MG63 (cell line): Measurements from ENCODE around the gene TSHZ2. TPM values are rescaled to one million over a fixed set of nuclear protein-coding genes. Genes with fewer than 3 reads are reported as not detected.
"Not testable (repeated sequence)": the region's sequence is repeated elsewhere in the genome, so short reads cannot be mapped to it uniquely, and the experiment has no call there.

Experiments used
- DNase-seq: peaks from one replicate; pipeline ENCODE4 v3.0.0-alpha.2; 2020
- H3K27me3 ChIP-seq: fragments of 250-450 bp; sonication (Bioruptor Pico); 2 replicates; pipeline ENCODE4 v1.5.1; 2020; ENCODE audit warnings: mild to moderate bottlenecking, moderate library complexity
- H3K36me3 ChIP-seq: fragments of 250-450 bp; sonication (Bioruptor Pico); 2 replicates; pipeline ENCODE4 v1.5.1; 2020; ENCODE audit warnings: mild to moderate bottlenecking, moderate library complexity
- H3K4me3 ChIP-seq: fragments of 250-450 bp; sonication (Bioruptor Pico); 2 replicates; pipeline ENCODE4 v1.5.1; 2020; ENCODE audit warnings: mild to moderate bottlenecking, moderate library complexity
- H3K9me3 ChIP-seq: fragments of 250-450 bp; sonication (Bioruptor Pico); 2 replicates; pipeline ENCODE4 v1.5.1; 2020; ENCODE audit warnings: mild to moderate bottlenecking, moderate library complexity
- total RNA-seq: library from RNA; depleted of rRNA; stranded (reverse); fragments of >200 nt; shearing (Covaris generic); gene quantifications from 2 replicates; pipeline ENCODE4 v1.2.3, GENCODE V29; 2014; ENCODE audit warnings: low replicate concordance

The TSHZ2 gene
- total RNA-seq, 1 experiment from 2014 or later, result not detected

DNA sequence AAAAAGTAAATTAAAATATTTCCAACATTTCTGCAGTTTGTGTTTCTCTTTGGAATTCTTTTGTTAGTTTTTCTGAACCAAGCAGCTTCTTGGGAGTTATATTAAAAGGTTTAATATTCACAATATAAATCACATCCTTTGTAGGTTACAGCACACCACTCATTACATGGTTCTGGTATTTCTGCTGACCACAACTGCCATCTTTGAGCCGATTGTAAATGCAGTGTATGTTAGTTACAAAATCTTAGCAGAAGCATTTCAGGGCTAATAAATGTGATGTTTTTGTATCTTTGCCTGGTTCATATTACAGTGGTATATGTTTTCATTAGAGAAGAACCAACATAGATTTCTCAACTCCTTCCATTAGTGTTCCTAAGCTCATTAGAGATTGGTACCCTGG lies 19.1 kb upstream of the TSHZ2 start:
- no peak overlapping the region for H3K4me3 ChIP-seq
- H3K36me3 ChIP-seq, result no peaks in the 10 kb centered on the region
- H3K9me3 ChIP-seq, result no peaks in the 10 kb centered on the region
- no peak for DNase-seq
- H3K27me3 ChIP-seq, result no peaks in the 10 kb centered on the region

DNA sequence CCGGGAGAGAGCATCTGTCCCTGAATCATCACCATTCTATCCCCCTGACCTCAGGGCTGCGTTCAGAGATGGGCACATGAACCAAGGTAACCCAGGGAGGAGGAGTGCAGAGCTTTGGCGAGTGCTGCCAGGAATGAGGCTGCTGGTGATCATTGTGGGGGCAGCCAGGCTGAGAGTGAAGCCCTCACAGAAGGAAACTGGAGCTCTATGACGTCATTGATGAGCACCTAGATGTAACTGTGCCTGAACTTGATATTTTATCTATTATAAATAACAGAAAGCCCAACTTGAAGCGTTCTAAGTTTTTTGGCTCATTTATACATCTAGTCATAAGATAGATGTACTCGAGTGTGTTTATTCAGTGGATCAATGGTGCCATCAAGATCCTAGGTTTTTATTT lies 17.3 kb upstream of the TSHZ2 start:
- no peaks in the 10 kb centered on the region for H3K36me3 ChIP-seq
- no peaks in the 10 kb centered on the region for H3K9me3 ChIP-seq
- no peaks in the 10 kb centered on the region for H3K27me3 ChIP-seq
- H3K4me3 ChIP-seq, result no peak overlapping the region
- DNase-seq, result no peak

DNA sequence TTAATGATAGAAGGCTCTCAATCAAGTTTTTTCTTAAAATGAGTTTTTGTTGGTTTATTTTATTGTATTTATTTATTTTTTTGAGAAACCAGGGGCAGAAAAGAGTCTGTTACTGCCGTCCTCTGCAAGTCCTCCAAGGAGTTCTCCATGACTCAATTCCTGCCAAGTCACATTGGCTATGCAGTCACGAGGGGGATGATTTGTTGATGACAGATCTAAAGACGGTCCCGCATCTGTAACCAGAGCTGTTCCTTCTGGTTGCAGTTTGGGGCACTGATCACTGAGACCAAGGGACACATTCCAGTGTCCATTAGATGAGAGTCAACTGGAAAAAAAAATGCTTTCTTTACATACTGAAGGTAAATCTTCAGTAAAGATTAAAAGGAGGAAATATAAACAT lies 13.9 kb upstream of the TSHZ2 start:
- Histone ChIP-seq H3K9me3 (no peaks in the 10 kb centered on the region), H3K27me3 (peaks cover 8% of the 10 kb centered on the region), H3K36me3 (no peaks in the 10 kb centered on the region), H3K4me3 (no peak overlapping the region)
- DNase-seq, result no peak

DNA sequence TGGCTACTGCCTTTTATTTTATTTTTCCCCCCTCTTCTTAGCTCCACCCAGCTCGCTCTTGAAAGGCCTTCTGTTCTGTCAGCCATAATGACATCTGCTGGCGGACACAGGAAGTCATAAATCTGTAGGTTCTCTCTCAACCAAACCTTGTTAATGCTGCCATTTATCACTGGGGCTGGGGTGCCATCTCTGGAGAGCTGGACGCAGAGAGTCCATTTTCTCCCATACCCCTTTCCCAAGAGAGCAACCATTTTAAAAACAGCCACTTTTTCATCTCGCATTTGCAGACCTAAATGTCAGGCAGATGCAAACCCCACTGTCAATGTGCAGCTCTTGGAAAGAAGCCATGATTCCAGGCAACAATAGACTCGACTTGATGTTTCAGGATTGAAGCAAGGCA lies 13.0 kb upstream of the TSHZ2 start:
- H3K36me3 ChIP-seq, result no peaks in the 10 kb centered on the region
- DNase-seq, result no peak
- H3K27me3 ChIP-seq, result peaks cover 14% of the 10 kb centered on the region
- H3K4me3 ChIP-seq, result no peak overlapping the region
- H3K9me3 ChIP-seq, result no peaks in the 10 kb centered on the region

DNA sequence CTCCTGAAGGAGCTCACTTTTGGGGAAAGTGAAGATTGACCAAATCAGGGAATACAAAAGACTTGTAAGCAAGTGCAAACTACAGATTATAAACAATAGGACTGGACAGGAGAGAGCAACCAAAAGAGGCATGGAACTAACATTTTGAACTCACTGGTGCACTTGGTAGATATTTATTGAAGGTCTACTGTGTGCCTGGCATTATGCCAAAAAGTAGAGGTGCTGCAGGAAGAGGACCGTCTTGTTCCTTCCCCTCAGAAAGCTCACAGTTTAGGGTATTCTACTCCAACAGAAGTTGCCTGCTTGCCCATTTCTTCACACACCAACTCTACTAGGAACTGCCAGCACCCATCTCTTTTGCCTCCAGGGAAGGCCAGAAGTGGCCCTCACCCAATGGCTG lies 10.0 kb upstream of the TSHZ2 start:
- Histone ChIP-seq H3K4me3 (no peak overlapping the region), H3K27me3 (peaks cover 17% of the 10 kb centered on the region), H3K9me3 (no peaks in the 10 kb centered on the region), H3K36me3 (no peaks in the 10 kb centered on the region)
- DNase-seq, result no peak

DNA sequence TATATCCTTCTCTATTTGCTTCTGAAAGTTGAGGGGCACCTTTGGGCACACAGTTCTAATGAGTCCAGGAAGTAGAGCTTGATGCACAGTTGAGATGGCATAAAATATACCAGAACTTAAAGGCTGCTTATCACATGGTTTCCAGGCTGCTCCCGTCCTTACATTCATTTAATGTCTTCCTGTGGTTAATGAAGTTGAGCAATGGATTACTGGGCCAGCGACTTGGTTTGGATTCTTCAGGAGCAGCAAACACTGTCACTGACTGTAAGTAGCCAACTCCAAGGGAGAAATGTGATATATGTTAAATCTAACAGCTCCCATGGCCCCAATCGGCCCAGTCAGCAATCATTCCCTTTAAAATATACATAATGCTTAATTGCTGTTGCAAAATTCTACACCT lies 9.0 kb upstream of the TSHZ2 start:
- H3K27me3 ChIP-seq, result peaks cover 17% of the 10 kb centered on the region
- H3K36me3 ChIP-seq, result no peaks in the 10 kb centered on the region
- DNase-seq, result no peak
- no peak overlapping the region for H3K4me3 ChIP-seq
- no peaks in the 10 kb centered on the region for H3K9me3 ChIP-seq

DNA sequence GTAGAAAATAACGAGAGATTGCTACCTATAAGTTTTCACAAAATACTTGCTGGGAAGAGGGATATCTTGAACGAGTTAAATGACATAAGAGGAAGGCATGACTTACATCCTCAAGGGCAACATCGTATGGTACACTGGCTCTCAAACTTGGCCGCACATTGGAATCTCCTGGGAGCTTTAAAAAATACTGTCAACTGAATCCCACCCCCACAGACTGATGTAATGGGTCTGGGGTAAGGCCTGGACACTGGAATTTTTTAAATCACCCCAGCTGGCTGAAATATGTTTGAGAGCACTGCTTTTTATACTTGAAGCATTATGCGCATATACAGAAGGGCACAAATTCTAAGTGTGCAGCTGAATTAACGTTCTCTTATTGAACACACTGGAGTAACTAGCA lies 8.0 kb upstream of the TSHZ2 start:
- no peak for DNase-seq
- Histone ChIP-seq H3K36me3 (no peaks in the 10 kb centered on the region), H3K27me3 (peaks cover 17% of the 10 kb centered on the region), H3K4me3 (no peak overlapping the region), H3K9me3 (no peaks in the 10 kb centered on the region)

DNA sequence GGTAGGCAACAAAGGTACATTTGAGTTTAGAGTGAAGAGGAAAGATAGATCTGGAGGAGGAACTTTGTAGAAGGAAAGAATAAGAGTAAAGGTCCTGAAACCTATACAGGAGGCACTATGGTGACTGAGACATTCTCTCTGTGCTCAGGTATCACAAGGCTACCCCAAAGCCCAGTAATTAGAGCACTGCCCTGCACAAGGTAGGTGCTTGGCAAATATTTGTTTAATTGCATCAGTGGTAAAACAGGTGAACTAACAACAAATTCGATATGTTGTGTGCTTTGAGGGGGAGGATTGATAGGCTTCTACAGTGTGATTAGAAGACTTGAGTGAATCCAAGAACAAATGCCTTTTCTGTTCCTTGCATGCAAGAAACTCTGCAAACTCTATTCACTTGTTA lies 6.8 kb upstream of the TSHZ2 start:
- no peaks in the 10 kb centered on the region for H3K36me3 ChIP-seq
- DNase-seq, result no peak
- no peak overlapping the region for H3K4me3 ChIP-seq
- peaks cover 19% of the 10 kb centered on the region for H3K27me3 ChIP-seq
- H3K9me3 ChIP-seq, result no peaks in the 10 kb centered on the region

DNA sequence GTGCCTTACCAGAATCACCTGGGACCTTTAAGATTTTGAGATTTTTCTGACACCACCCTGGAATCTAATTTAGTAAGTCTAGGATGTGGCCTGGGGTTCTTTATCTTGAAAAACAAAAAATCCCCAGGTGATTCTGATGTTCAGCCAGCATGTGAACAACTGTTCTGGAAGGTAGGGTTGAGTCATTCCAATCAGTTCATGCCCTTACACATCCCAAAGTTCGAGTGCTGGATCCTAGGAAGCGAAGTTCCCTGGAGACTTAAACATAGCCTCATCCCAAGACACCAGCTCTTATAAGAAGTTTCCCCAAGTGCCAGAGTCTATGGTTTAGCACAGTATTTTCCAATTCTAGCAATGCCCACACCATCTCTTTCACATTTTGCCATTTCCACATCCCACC lies 6.3 kb upstream of the TSHZ2 start:
- Histone ChIP-seq H3K36me3 (no peaks in the 10 kb centered on the region), H3K9me3 (no peaks in the 10 kb centered on the region), H3K27me3 (peaks cover 22% of the 10 kb centered on the region), H3K4me3 (no peak overlapping the region)
- DNase-seq, result no peak

DNA sequence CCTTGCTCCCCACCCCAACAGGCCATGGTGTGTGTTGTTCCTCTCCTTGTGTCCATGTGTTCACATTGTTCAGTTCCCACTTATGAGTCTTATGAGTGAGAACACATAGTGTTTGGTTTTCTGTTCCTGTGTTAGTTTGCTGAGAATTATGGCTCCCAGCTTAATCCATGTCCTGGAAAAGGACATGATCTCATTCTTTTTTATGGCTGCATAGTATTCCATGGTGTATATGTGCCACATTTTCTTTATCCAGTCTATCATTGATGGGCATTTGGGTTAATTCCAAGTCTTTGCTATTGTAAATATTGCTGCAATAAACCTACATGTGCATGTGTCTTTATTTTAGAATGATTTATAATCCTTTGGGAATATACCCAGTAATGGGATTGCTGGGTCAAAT lies 5.6 kb upstream of the TSHZ2 start:
- DNase-seq, H3K9me3 ChIP-seq, H3K4me3 ChIP-seq, H3K36me3 ChIP-seq: not testable (repeated sequence)
- peaks cover 25% of the 10 kb centered on the region for H3K27me3 ChIP-seq

DNA sequence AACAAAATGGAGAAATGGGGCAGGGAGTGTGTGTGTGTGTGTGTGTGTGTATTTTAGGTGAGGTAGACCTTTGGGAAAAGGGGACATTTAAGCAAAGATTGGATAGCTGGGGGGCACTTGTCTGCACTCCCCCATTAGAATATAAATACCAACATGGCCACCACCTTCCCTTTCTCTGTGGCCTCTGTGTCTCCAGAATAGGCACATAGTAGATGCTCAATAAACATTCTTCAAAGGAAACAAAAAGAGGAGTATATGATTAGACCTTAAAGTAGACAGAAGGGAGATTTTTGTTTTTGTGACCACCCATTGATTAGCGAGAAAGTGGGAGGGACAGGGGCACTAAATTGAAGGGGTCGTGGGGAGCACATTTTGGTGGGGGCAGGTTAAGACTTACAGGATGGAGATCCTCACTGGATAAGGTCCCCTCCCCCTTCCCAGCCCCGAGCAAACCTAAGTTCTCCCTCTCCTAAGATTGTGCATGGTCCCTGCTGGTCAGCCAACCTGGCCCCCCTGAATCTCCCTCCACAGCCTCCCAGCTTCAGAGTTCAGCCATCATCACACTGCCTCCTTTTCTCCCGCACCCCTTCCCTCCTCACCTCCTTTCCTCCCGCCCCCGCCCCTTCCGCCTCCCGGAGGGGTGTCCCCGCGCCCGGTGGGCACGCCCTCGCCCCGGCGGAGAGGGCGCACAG lies 514 bp upstream of the TSHZ2 start:
- H3K36me3 ChIP-seq, result no peaks in the 10 kb centered on the region
- DNase-seq, result no peak
- peaks cover 28% of the 10 kb centered on the region for H3K27me3 ChIP-seq
- peak overlapping the region; percentile 48; the same call in 1 of the 2 replicates for H3K4me3 ChIP-seq
- H3K9me3 ChIP-seq, result no peaks in the 10 kb centered on the region

DNA sequence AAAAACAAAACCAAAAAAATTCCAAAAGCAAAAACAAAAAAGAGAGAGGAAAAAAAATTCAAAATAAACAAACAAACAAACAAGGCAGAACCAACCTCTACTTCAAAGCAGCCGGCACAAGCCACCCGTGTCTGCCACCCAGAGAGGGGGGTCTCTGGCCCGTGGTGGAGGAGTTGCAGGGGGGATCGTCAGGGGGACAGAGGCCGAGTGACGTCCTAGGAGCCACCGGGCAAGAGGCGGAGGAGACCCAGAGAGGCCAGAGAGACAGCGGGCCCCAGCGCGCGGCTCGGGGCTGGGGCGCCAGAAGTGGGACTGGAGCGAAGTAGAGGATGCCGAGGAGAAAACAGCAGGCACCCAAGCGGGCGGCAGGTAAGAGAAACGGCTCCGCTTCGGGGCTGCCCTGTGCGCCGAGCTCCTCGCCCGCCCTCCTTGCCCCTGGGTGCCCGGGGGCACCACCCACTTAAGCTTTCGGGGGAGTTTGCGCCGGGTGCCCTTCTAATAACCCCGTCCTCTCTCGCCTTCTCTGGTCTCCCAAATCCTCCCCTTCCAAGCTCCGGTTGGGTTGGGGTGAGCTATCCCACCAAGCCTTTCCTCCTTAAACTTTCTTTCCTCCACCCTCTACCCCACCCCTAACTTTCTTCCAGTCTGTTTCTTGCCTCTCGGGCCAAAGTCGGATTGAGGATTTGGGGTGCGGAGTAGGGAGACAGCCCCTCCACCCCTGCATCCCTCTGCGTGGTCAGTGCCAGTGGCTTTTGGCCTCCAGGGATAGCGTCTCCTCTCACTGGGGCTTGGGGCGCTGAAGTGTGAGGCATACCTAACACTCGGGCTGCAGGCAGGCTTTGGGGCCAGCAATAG lies 1.0 kb downstream of the TSHZ2 start:
- H3K36me3 ChIP-seq, result no peaks in the 10 kb centered on the region
- DNase-seq, result no peak
- peaks cover 32% of the 10 kb centered on the region for H3K27me3 ChIP-seq
- H3K9me3 ChIP-seq, result no peaks in the 10 kb centered on the region
- H3K4me3 ChIP-seq, result no peak overlapping the region

DNA sequence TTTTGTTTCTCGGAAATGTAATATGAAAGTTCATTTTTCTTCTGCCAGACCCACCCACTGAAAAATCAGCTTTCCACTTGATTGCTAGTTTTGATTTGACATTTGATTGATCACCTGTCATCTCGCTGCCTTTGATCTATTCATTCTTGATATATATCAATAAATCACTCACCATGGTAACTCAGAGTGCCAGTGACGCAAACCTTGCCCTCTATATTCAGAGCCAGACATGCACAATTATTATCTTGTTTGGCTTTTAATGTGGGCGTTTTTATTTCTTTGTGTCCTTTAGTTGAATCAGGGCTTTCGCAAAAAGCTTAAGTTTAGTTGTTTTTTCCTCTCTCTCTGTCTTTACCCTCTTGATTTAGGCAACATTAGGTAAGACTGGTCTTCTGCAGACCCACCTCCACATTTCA lies 2.0 kb downstream of the TSHZ2 start:
- Histone ChIP-seq H3K27me3 (peaks cover 33% of the 10 kb centered on the region), H3K9me3 (no peaks in the 10 kb centered on the region), H3K4me3 (no peak overlapping the region), H3K36me3 (no peaks in the 10 kb centered on the region)
- no peak for DNase-seq

DNA sequence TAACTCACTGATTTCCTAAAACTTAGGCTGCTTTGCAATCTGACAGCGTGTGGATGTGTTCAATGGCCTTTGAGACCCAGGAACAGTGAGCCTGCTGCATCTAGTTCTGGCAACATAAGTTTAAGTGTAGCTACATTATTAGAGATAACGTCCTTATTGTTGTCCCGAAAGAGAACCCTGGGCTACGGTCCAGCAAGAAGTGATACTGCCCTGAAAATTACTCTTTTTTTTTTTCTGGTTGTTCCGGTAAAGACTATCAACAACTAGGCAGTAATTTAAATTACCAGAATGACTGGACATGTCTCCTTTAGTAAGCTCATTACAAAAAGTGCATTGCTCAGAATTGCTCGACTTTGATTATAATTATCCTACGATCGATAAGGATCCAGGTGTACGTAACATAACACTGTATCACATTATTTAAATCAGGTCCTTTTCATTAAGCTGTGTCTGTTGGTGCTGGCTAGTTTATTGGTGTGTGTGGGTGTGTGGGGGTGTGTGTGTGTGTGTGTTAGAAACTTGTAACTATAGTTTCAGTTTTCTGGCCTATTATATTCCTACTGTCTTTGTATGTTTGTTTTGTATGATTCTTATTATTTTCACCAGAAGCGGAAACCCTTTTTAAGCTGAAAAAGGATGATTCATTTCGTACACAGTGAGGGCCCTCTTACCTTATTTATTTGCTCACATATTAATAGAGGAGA lies 3.0 kb downstream of the TSHZ2 start:
- H3K9me3 ChIP-seq, result no peaks in the 10 kb centered on the region
- DNase-seq, result no peak
- peaks cover 35% of the 10 kb centered on the region for H3K27me3 ChIP-seq
- H3K36me3 ChIP-seq, result no peaks in the 10 kb centered on the region
- no peak overlapping the region for H3K4me3 ChIP-seq

DNA sequence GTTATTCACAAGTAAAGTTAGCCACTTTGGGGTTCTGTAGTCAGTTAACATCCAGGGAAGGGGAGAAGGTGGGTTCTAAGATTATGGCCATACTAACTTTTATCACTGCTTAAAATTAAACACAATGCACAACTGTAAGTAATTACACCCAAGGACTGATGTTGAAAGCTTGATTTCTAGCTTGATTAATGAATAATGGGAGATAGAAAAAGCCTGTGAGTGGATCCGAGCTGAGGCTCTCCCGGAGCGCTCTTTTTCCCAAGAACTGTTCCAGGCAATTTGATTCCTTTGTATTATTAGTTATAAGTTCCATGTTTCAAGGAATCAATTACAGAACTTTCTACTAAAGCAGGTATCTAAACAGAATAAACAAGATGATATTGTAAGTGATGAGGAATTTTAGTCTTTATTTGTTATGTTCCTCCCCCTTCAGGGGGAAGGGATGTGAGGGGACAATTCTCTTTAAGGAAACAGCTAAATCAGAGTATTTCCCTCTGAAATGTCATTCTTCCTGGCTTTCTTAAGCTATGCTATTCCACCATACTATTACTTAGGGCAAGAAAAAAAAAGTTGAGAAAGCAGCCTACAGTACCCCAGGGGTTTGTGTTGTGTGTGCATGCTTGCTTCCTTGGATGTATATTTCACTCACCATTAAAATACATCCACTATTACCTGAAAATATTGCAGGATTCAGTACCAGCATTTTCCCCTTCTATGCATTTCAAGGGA lies 3.8 kb downstream of the TSHZ2 start:
- Histone ChIP-seq H3K27me3 (peaks cover 31% of the 10 kb centered on the region), H3K9me3 (no peaks in the 10 kb centered on the region), H3K36me3 (no peaks in the 10 kb centered on the region), H3K4me3 (no peak overlapping the region)
- DNase-seq, result no peak

DNA sequence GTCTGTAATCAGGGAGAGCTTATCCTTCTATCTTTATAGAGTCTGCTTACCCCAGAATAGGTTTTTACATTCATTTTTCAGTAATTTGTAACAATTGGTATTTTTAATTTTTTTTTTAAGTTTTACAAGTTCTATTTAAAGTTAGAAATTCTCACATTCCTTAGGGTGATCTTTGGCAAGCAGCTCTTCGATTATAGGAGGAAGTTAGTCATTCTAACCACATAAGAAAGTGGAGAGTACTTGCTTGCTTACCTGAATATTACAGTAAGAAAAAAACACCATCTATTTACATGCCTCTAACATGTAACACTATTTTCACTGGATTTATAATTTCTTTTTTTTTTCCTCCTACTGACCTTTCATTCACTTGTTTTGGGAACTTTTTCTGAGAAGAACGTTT lies 6.7 kb downstream of the TSHZ2 start:
- DNase-seq, result no peak
- no peaks in the 10 kb centered on the region for H3K36me3 ChIP-seq
- H3K4me3 ChIP-seq, result no peak overlapping the region
- peaks cover 20% of the 10 kb centered on the region for H3K27me3 ChIP-seq
- no peaks in the 10 kb centered on the region for H3K9me3 ChIP-seq

DNA sequence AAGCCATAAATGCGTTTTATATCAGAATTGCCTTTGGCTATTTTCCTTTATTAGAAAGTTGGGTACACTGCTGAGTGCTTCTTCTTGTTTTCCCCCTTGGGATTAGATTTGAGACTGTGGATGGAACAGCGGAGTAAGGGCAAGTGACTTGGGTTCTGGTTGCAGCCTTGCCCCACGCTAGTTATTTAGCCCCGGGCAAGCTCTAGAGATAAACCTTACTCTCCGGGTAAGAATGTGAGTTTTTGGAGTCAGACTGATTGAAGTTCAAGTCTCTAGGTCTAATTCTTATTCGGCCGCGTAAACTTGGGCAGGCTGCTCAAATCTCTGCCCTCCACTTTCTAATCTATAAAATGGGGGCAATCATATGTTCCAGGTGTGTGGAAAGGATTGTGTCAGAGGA lies 8.9 kb downstream of the TSHZ2 start:
- Histone ChIP-seq H3K27me3 (peaks cover 10% of the 10 kb centered on the region; the same call in 1 of the 2 replicates), H3K36me3 (no peaks in the 10 kb centered on the region), H3K9me3 (no peaks in the 10 kb centered on the region), H3K4me3 (no peak overlapping the region)
- no peak for DNase-seq
